HT-29 (cell line): ENCODE data around the gene PRPF38A. TPM values are rescaled to one million over a fixed set of nuclear protein-coding genes. Genes with fewer than 3 reads are reported as not detected.

ENCODE experiments used
- DNase-seq: peaks from one replicate; pipeline ENCODE4 v3.0.0-alpha.2; 2015; ENCODE audit warnings: low spot score
- total RNA-seq: library from RNA; depleted of rRNA; stranded (reverse); fragments of >200 nt; shearing (Covaris generic); gene quantifications from 2 replicates; pipeline ENCODE4 v1.2.3, GENCODE V29; 2014

The PRPF38A gene
- total RNA-seq, 1 experiment from 2014 or later = 25.1 TPM

DNA sequence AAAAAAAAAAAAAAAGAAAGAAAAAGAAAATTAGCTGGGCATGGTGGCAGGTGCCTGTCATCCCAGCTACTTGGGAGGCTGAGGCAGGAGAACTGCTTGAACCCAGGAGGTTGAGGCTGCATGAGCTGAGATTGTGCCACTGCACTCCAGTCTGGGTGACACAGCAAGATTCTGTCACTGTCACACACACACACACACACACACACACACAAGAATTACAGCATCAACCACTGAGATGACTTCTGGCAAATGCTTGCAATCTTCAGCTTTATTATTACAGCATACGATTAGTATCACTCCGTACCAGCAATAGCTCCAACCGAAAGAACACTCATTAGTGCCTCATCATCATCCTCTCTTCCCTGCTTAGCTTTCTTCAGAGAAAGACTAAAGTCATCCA is 4.8 kb upstream of the PRPF38A start:
- no peak for DNase-seq

DNA sequence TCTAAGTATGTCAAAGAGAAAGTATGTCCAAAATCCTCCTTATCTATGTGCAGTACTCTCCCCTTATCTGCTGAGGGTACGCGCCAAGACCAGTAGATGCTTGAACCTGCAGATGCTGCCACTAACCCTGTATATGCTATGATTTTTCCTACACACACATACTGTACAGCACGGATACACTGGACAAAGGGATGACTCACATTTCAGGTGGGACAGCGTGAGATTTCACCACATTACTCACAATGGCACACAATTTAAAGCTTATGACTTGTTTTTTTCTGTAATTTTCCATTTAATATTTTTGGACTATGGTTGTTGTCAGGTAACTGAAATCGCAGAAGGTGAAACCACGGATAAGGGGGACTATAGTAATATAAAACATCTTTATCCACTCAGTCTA is 4.3 kb upstream of the PRPF38A start:
- DNase-seq = no peak

DNA sequence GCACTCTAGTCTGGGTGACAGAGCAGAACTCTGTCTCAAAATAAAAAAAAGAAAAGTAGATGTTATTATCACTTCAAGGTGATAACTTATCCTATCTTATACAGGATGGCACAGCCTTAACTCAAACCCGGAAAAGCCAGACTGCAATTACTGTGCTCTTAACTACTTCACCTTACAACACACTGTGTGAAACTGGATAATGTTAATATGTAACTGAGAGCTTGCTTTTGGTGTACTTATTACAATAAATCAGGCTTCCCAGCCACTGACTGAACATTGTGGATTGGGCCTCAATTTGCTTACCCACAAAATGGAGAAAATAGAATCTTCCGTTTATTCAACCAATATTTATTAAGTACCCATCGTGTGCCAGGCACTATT is 1.6 kb upstream of the PRPF38A start:
- DNase-seq = peak; percentile 18

DNA sequence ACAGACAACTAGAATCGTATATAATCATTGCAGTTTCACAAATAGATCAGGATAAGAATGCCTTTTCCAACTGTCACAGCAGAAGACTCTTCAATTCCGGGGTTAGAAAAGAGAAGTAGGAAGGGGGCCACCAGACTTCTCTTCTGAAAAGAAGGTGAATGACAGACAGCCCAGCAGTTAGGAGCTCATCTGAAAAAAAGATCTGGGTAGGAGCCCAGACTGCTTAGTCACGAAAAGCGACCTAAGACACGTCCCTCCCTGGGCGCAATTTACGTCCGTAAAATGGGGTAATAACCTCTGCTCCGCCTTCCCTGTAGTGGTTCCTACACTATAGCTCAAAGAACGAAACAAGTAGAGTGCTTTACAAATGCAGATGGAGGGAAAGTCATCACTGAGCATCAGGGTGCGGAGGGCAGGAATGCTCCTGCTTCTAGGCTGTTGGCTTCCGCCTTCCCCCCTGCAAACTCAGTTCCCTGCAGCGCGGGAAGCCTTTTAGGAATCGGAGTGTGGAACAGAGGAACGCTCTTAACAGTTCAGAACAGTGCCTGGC is 761 bp upstream of the PRPF38A start:
- no peak for DNase-seq

DNA sequence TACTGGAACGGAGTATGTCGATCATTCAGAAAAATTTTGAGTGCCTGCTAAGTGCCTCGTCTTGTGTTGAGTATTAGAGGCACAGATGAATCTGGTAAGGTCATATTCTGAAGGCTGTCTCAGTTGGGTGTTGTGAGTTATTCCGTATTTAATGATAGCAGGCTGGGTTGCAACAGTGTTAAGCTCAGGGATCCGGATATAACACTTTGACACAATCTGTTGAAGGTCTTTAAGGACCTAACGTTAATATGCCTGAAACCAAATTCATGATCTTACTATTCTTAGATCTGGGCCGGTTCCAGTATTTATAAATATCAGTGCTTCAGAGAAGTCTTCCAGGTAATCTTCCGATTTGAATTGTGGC is 555 bp downstream of the PRPF38A start:
- no peak for DNase-seq

DNA sequence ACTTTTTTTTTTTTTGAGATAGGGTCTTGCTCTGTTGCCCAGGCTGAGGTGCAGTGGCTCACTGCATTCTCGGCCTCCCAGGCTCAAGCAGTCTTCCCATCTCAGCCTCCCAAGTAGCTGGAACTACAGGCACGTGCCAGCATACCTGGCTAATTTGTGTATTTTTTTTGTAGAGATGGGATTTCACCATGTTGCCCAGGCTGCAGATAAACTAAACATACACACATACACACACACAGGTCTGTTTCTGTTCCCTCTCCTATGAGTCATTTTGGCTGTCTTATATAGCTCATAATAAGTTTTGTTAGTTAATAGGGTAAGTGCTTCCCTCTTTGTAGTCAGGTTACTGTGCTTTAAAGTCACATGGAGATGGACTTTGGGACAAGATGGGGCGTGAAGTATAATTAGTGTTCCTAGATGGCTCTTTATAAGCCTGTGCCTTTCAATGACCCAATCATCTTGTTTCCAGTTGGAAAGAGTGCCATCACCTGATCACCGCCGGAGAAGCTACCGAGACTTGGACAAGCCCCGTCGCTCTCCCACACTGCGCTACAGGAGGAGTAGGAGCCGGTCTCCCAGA is 9.1 kb downstream of the PRPF38A start:
- no peak for DNase-seq

DNA sequence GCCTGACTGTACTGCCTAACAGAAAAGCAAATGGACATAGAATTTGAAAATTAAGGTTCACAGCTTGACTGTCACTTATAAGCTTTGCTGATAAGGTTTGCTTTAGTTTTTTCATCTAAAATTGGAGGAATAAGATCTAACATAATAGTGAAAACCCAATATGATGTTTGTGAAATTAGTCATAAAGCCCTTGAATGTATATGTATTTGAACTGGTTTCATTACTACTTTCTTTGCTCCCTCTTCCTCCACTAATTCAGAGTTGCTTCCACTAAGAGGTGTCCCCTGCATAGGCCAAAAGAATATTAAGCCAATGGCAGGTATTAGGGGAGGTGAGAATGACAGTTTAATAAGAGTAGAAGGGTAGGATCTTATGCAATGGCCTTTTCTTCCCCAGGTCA is 10.5 kb downstream of the PRPF38A start:
- DNase-seq = no peak

DNA sequence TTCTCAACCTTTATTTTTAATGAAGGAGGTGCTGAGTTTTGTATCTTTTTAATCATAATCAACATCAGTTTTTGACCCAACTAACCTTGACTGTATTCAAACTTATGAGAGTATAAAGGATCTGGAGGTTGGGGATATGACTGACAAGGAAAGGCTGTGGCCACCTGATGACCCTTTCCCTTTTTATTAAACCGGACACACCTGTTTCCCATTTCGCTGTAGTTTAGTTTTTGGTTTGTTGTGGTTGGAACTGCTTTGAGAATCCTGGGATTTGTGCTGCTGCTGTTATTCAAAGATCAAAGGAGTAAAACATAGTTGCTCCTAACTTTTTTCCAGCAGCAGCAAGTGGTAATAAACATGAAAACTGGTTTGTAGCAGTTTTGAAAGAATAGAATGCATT is 12.4 kb downstream of the PRPF38A start:
- DNase-seq = no peak

DNA sequence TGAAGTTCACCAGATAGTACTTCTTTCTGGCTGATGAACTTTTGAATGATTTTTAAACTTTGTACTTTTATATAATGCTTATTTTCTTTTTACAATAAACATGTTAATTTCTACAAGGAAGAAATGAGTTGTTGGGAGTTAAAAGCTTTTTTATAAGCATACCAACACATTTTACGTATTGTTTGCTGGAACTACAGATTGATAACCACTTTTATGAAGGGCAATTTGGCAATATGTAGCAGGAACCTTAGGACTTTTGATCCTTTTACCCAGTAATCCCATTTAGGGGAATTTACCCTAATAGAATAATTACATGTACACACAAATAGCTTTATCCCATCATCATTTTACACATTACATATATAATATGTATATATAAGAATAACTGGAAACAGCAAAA is 16.3 kb downstream of the PRPF38A start:
- no peak for DNase-seq

DNA sequence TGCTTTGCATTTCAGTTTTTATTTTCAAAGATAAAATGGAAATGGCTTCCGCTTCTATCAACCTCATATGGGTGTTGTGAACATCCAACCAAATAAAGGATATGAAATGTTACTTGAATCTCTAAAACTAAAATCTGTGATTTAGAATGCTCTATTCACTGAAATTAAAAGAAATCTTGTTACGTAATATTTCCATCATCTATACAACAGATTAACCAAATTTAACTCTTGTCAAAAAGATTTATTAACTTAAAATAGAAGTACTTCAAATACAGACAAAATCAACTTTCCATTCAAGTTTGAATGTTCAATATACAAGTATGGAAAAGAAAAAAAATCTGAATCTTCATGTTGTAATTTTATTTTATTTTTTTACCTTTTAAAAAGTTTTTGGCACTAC is 18.7 kb downstream of the PRPF38A start:
- DNase-seq = no peak

DNA sequence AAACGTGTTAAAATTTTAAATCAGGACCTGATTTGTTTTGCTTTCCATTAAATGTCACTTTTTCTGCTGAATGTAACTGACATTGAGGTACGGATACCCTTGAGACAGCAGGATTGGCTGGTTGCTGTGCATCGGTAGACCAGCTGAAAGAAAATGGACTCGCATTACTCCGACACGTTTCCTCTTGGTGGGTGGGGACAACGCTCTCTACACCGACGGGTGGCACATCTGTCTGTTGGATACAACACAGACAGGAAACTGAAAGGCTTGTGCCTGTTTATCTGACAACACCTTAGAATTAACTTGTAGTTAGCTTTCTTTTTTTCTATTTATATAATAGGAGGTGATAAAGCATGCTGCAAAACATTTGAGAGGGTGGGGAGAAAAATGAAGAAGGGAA is 19.4 kb downstream of the PRPF38A start:
- DNase-seq = no peak

DNA sequence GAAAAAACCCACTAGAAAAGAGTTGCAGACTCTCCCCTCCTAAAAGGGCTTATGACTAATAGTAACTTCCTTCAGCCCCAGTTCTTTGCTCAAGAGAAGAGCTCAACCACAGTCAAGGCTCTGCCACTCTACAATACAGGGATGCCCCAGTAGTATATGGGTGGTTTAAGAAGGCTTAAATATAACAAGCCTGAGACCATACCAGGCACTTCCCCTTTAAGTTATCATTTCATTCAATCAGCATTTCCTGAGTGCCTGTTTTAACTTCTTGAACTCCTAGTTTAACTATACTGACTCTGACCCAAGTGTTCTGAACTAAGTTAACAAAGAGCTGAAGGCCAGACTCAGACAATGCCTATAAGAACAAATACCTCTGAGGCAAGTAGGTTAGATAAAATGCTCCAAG is 19.8 kb downstream of the PRPF38A start:
- DNase-seq = no peak

DNA sequence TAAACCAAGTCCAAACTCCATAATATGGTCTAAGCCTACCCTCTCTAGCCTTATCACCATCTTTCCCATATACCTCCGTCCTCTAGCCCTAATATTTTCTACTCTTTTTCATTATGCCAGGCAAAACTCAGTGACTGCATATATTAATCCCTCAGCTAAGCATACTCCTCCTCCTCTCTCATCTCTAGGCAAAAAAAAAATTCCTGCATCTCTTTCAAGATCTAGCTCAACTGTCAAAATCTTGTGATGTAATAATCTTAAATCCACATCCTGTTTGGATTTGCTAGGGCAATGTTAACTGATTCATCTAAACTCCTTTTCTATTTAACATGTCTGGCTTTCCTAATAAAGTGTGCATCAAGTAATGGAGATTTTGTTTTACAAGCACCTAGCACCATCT is 20.4 kb downstream of the PRPF38A start:
- no peak for DNase-seq

DNA sequence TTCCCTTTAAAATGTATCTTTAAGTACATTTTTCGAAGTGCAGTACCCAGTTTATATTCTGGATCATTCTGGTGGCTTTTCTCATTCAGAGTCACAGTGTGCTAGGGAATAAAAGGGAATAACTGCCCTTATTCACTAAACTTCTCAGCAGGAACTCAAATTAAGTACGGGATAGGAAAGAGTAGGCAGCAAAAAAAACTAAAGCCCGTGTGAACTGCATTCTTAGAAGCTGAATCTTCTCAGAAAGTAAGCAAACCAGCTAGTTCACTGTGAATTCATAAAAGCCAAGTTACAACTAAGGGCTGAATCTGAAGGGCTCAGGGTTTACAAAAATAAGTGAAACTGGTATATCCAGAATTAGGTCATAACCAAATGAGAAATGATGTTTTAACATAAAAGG is 22.0 kb downstream of the PRPF38A start:
- no peak for DNase-seq

DNA sequence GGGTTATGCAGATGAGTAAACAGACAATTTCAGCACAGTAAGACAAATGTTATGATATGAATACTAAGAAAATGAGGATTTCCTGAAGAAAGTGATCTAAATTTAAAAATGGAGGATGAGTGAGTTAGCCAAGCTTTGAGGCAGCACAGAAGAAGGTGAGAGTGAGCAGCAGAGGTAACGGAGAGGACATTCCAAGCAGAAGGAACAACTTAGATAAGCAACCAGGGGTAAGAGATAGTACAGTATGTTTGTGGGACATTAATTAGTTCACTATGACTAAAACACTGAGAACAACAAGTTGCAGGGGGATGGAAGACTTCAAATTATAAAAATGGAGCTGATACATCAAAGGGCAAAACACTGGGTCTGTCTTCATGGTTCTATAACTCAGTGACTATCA is 22.8 kb downstream of the PRPF38A start:
- no peak for DNase-seq

DNA sequence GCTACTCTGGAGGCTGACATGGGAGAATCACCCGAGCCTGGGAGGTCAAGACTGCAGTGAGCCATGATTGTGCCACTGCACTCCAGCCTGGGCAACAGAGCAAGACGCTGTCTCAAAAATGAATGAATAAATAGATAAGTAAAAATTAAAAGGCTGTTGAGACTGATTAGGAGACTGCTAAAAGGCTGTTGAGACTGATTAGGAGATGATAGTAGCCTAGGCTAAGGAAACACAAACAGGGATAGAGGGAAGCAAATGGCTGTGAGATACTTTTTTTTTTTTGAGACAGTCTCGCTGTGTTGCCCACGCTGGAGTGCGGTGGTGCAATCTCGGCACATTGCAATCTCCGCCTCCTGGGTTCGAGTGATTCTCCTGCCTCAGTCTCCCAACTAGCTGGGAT is 28.4 kb downstream of the PRPF38A start:
- DNase-seq = no peak

DNA sequence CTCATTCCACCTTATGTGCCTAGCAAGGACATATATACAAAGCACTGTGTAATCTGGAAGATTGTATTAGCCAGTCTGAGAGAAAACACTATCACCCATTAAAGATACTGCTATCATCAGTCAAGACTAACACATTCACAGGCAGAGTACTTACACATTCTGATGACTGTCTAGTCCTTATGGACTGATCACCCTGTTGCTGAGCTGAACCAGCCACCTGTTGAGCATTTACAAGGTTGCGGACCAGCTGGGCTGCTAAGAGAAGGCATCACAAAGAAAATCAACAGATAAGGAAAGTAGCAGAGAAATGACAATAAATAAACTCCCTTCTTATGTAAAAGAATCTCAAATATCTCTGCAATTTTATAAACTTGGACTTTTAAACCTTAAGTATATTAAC is 30.8 kb downstream of the PRPF38A start:
- no peak for DNase-seq

DNA sequence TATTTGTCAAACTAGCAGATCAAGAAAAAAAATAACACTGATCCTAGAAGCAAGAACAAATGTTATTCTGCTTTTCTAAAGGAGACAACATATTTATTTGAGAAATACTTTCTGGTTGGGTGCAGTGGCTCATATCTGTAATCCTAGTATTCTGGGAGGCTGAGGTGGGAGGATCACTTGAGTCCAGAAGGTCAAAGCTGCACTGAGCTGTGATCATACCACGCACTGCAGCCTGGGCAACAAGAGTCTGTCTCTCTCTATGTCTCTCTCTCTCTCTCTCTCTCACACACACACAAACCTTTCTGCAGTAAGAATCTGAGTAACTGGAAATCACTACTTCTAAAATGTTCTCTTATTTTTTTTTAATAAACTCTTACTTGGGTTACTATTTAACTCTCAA is 31.2 kb downstream of the PRPF38A start:
- DNase-seq = no peak

DNA sequence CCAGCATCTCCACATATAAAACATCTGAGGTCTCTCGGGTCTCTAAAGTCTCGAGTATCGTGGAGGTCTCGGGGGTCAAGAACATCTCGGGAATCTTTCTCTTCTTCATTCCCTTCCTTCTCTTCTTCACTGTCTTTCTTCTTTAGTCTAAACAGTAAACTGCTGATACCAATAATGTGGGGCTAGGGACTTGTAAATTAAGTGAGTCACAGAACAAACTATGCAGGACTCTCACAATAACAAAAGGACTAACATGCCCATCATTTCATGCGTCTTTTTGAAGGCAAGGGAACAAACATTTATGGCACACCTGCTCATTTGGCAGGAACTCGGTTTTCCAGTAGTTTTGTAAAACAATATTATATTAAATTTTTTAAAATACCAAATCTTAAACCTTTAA is 32.4 kb downstream of the PRPF38A start:
- DNase-seq = no peak

DNA sequence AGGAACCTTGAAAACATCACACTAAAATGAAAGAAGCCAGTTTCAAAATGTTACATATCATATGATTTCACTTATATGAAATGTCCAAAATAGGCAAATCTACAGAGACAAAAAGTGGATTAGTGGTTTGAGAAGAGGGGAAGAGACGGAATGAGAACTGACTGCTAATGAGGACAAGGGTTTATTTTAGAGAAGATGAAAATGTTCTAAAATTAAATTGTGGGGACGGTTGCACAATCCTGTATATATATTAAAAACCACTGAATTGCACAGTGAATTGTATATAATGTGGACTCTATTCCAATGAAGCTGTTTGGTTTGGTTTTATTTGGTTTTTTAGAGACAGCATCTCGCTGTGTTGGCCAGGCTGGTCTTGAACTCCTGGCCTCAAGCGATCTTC is 35.6 kb downstream of the PRPF38A start:
- no peak for DNase-seq

DNA sequence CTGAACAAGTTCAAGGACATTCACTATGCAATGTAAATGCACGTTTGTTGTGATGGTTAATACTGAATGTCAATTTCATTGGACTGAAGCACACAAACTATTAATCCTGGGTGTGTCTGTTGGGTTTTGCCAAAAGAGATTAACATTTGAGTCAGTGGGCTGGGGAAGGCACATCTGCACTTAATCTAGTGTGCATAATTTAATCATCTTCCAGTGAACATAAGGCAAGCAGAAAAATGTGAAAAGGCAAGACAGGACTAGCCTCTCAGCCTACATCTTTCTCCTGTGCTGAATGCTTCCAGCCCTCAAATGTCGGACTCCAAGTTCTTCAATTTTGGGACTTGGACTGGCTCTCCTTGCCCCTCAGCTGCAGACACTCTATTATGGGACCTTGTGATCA is 40.1 kb downstream of the PRPF38A start:
- DNase-seq = no peak

DNA sequence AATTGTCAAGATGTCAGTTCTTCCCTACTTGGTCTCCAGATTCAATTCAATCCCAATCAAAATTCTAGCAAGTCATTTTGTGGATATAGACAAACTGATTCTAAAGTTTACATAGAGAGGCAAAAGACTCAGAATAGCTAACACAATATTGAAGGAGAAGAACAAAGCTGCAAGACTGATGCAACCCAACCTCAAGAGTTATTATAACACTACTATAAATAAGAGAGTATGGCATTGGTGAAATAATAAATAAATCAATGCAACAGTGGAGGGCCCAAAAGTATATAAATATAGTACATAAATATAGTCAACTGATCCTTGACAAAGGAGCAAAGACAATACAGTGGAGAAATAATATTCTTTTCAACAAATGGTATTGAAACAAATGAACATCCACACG is 49.7 kb downstream of the PRPF38A start:
- DNase-seq = no peak

DNA sequence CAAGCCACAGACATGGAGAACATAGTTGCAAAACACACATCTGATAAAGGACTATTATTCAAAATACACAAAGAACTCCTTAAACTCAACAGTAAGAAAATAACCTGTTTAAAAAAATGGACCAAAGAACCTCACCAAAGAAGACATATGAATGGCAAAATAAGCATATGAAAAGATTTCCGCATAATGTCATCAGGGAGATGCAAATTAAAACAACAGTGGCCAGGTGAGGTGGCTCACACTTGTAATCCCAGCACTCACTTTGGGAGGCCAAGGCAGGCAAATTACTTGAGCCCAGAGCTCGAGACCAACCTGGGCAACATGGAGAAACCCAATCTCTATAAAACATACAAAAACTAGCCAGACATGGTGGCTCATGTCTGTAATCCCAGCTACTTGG is 50.4 kb downstream of the PRPF38A start:
- DNase-seq = no peak

DNA sequence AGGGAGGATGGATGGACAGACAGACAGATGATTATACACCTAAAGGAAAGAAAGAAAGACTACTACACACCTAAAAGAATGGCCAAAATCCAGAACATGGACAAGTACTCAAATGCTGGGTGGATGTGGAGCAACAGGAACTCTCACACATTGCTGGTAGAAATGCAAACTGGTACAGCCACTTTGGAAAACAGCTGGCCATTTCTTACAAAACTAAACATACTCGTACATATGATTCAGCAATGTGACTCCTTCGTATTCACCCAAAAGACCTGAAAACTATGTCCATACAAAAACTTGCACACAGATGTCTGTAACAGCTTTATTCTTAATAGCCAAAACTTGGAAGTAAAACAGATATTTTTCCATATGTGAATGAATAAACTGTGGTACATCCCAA is 51.3 kb downstream of the PRPF38A start:
- DNase-seq = no peak
